BLaER1 treated with 17β-estradiol and CSF1 and Interleukin-3, amounts not matched to agents 10 nM and 100 nM (cell line): ENCODE measurements around the gene ZBTB18.
"Not testable (repeated sequence)": the region's sequence is repeated elsewhere in the genome, so short reads cannot be mapped to it uniquely, and the experiment has no call there.

Source experiments
- H3K27ac ChIP-seq, 11 experiments: shearing (Covaris generic); formaldehyde crosslinking; 2 replicates each; pipeline ENCODE4 v1.8.1; 2022
- H3K27me3 ChIP-seq, 11 experiments: shearing (Covaris generic); formaldehyde crosslinking; 2 replicates each; pipeline ENCODE4 v1.8.1; 2022
- H3K36me3 ChIP-seq, 11 experiments: shearing (Covaris generic); formaldehyde crosslinking; 2 replicates each; pipeline ENCODE4 v1.8.1; 2022
- H3K4me1 ChIP-seq, 10 experiments: shearing (Covaris generic); formaldehyde crosslinking; 2 replicates each; pipeline ENCODE4 v1.8.1; 2022
- H3K4me2 ChIP-seq, 11 experiments: shearing (Covaris generic); formaldehyde crosslinking; 2 replicates each; pipeline ENCODE4 v1.8.1; 2022
- H3K4me3 ChIP-seq, 10 experiments: shearing (Covaris generic); formaldehyde crosslinking; 2 replicates each; pipeline ENCODE4 v1.8.1; 2022
- H3K9ac ChIP-seq, 11 experiments: shearing (Covaris generic); formaldehyde crosslinking; 2 replicates each; pipeline ENCODE4 v1.8.1; 2022
- H3K9me3 ChIP-seq, 11 experiments: shearing (Covaris generic); formaldehyde crosslinking; replicated peaks in 1 of 11; 2 replicates each; pipeline ENCODE4 v1.8.1; 2022
- H4K20me1 ChIP-seq, 11 experiments: shearing (Covaris generic); formaldehyde crosslinking; 2 replicates each; pipeline ENCODE4 v1.8.1; 2022
- Cebpa-rat ChIP-seq, 11 experiments: shearing (Covaris generic); IDR thresholded peaks; 2 replicates each; pipeline ENCODE4 v1.8.1; 2022

Gene ZBTB18

GRCh38 chr1:244030481-244031040 lies 20.5 kb upstream of the ZBTB18 start:
- Histone ChIP-seq H3K27me3 (no peaks in the 10 kb centered on the region), H3K27ac (no peak overlapping the region), H3K36me3 (no peaks in the 10 kb centered on the region), H3K4me3 (no peak overlapping the region), H3K9me3 (peaks cover 0 to 7% (median 0%) of the 10 kb centered on the region in 11 experiments; a peak in 1 of 22 replicates), H3K9ac (no peak overlapping the region), H3K4me1 (peaks cover 0 to 5% (median 0%) of the 10 kb centered on the region in 10 experiments; a peak in 2 of 20 replicates), H4K20me1 (no peaks in the 10 kb centered on the region), H3K4me2 (no peak overlapping the region)
- TF ChIP-seq Cebpa-rat (IDR thresholded peaks at IDR 0.05), result no peak

- Histone ChIP-seq H3K9ac (no peak overlapping the region), H3K4me2 (no peak overlapping the region), H3K27ac (no peak overlapping the region), H3K9me3 (peaks cover 0 to 4% (median 0%) of the 10 kb centered on the region in 11 experiments; a peak in 1 of 22 replicates), H3K4me3 (no peak overlapping the region), H3K36me3 (no peaks in the 10 kb centered on the region), H3K27me3 (no peaks in the 10 kb centered on the region), H4K20me1 (no peaks in the 10 kb centered on the region), H3K4me1 (no peaks in the 10 kb centered on the region)
- TF ChIP-seq Cebpa-rat (IDR thresholded peaks at IDR 0.05), result no peak
These were observed 15.7 kb upstream of the ZBTB18 start for GRCh38 chr1:244035358-244035757.

- H3K9ac ChIP-seq, result no peak overlapping the region
- H3K4me2 ChIP-seq, result no peak overlapping the region
- no peak overlapping the region for H3K4me3 ChIP-seq
- no peaks in the 10 kb centered on the region for H3K27me3 ChIP-seq
- no peak for TF ChIP-seq Cebpa-rat (IDR thresholded peaks at IDR 0.05)
- H4K20me1 ChIP-seq, result no peaks in the 10 kb centered on the region
- no peaks in the 10 kb centered on the region for H3K4me1 ChIP-seq
- no peaks in the 10 kb centered on the region for H3K9me3 ChIP-seq
- H3K27ac ChIP-seq, result no peak overlapping the region
- no peaks in the 10 kb centered on the region for H3K36me3 ChIP-seq
These were observed 13.8 kb upstream of the ZBTB18 start for GRCh38 chr1:244037252-244037651.

- no peaks in the 10 kb centered on the region for H4K20me1 ChIP-seq
- H3K4me3 ChIP-seq, result no peak overlapping the region
- no peaks in the 10 kb centered on the region for H3K9me3 ChIP-seq
- no peak overlapping the region for H3K27ac ChIP-seq
- H3K27me3 ChIP-seq, result no peaks in the 10 kb centered on the region
- H3K4me1 ChIP-seq, result peaks cover under 1 to 9% (median 8%) of the 10 kb centered on the region in 10 experiments; a peak in 17 of 20 replicates
- no peak for TF ChIP-seq Cebpa-rat (IDR thresholded peaks at IDR 0.05)
- H3K4me2 ChIP-seq, result no peak overlapping the region
- no peaks in the 10 kb centered on the region for H3K36me3 ChIP-seq
- H3K9ac ChIP-seq, result no peak overlapping the region
These were observed 9.5 kb upstream of the ZBTB18 start for GRCh38 chr1:244041466-244042120.

GRCh38 chr1:244042293-244042692 lies 8.8 kb upstream of the ZBTB18 start:
- no peak overlapping the region for H3K27ac ChIP-seq
- H3K4me3 ChIP-seq, result no peak overlapping the region
- no peaks in the 10 kb centered on the region for H3K27me3 ChIP-seq
- no peak overlapping the region for H3K4me2 ChIP-seq
- no peak for TF ChIP-seq Cebpa-rat (IDR thresholded peaks at IDR 0.05)
- H4K20me1 ChIP-seq, result no peaks in the 10 kb centered on the region
- peaks cover 7 to 16% (median 14%) of the 10 kb centered on the region in 10 experiments for H3K4me1 ChIP-seq
- no peaks in the 10 kb centered on the region for H3K9me3 ChIP-seq
- no peak overlapping the region for H3K9ac ChIP-seq
- no peaks in the 10 kb centered on the region for H3K36me3 ChIP-seq

GRCh38 chr1:244044423-244044822 lies 6.7 kb upstream of the ZBTB18 start:
- TF ChIP-seq Cebpa-rat (IDR thresholded peaks at IDR 0.05), result no peak
- peaks cover 0 to under 1% (median 0%) of the 10 kb centered on the region in 11 experiments; a peak in 2 of 22 replicates for H4K20me1 ChIP-seq
- no peaks in the 10 kb centered on the region for H3K9me3 ChIP-seq
- H3K4me3 ChIP-seq, result no peak overlapping the region
- no peaks in the 10 kb centered on the region for H3K27me3 ChIP-seq
- no peaks in the 10 kb centered on the region for H3K36me3 ChIP-seq
- H3K9ac ChIP-seq, result no peak overlapping the region
- no peak overlapping the region for H3K4me2 ChIP-seq
- H3K27ac ChIP-seq, result no peak overlapping the region
- peaks cover 9 to 18% (median 15%) of the 10 kb centered on the region in 10 experiments for H3K4me1 ChIP-seq

GRCh38 chr1:244046254-244046653 lies 4.8 kb upstream of the ZBTB18 start:
- H4K20me1 ChIP-seq, result peaks cover 12 to 19% (median 16%) of the 10 kb centered on the region in 11 experiments; a peak in 18 of 22 replicates
- not testable (repeated sequence) for H3K27me3 ChIP-seq, H3K9ac ChIP-seq, H3K9me3 ChIP-seq, H3K4me3 ChIP-seq, H3K36me3 ChIP-seq, H3K27ac ChIP-seq
- H3K4me2 ChIP-seq, result peak overlapping the region in 7 of 11 experiments; percentile 12 to 97 (median 91); a peak in 11 of 22 replicates
- peaks cover 24 to 34% (median 31%) of the 10 kb centered on the region in 10 experiments for H3K4me1 ChIP-seq

GRCh38 chr1:244046907-244047611 lies 4.0 kb upstream of the ZBTB18 start:
- Histone ChIP-seq H3K4me3 (peak overlapping the region; percentile 80 to 93 (median 88)), H3K36me3 (no peaks in the 10 kb centered on the region), H3K4me2 (peak overlapping the region; percentile 78 to 97 (median 88)), H3K4me1 (peaks cover 32 to 42% (median 39%) of the 10 kb centered on the region in 10 experiments), H3K27me3 (no peaks in the 10 kb centered on the region), H4K20me1 (peaks cover 13 to 27% (median 24%) of the 10 kb centered on the region in 11 experiments; a peak in 19 of 22 replicates), H3K27ac (peak overlapping the region; percentile 80 to 92 (median 89)), H3K9ac (peak overlapping the region; percentile 82 to 91 (median 88)), H3K9me3 (no peaks in the 10 kb centered on the region)
- TF ChIP-seq Cebpa-rat (IDR thresholded peaks at IDR 0.05), result no peak

GRCh38 chr1:244047621-244048255 lies 3.3 kb upstream of the ZBTB18 start:
- Histone ChIP-seq H3K9ac (peak overlapping the region; percentile 82 to 91 (median 88)), H3K4me3 (peak overlapping the region; percentile 80 to 93 (median 88)), H3K27ac (peak overlapping the region; percentile 80 to 92 (median 89)), H3K4me2 (peak overlapping the region; percentile 78 to 97 (median 88)), H3K27me3 (no peaks in the 10 kb centered on the region), H3K9me3 (no peaks in the 10 kb centered on the region), H3K4me1 (peaks cover 39 to 48% (median 46%) of the 10 kb centered on the region in 10 experiments), H4K20me1 (peaks cover 16 to 34% (median 30%) of the 10 kb centered on the region in 11 experiments; a peak in 19 of 22 replicates), H3K36me3 (no peaks in the 10 kb centered on the region)
- peak in 2 of 11 experiments; percentile 11 to 19; a peak in 1 of 22 replicates for TF ChIP-seq Cebpa-rat (IDR thresholded peaks at IDR 0.05)
